C4-2B (cell line): Measurements from ENCODE around the gene ADAT2.

Experiments used
- ZFX ChIP-seq: fragments of 450-650 bp; IDR thresholded peaks from 2 replicates; pipeline ENCODE4 v1.6.1; 2017
- TF ChIP-seq, protein P1 (sequence below): fragments of 450-650 bp; conservative IDR thresholded peaks from 2 replicates; pipeline ENCODE4 v1.5.1; 2017; ENCODE audit warnings: mild to moderate bottlenecking

DNA sequence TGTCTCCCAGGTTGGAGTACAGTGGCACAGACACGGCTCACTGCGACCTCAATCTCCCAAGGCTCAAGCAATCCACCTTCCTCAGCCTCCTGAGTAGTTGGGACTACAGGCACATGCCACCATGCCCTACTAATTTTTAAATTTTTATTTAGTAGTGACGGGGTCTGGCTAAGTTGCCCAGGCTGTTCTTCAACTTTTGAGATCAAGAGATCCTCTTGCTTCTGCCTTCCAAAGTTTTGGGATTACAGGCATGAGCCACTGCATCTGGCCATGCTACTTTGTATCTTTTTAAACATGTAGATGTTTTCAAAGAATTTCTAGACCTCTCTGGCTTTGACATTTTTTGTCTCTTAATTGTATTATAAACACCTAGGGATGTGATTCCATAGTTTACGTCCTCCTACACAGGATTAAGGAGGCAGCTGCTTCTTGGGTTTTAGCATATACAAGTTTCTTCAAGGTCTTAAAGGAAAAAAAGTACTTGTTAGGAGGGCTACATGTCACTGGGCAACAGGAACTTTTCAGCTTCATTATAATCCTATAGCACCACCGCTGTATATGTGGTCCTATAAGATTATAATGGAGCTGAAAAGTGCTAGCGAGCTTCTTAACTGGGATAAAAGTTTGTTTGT lies 1.3 kb downstream of the ADAT2 start:
- TF ChIP-seq, protein P1, sequence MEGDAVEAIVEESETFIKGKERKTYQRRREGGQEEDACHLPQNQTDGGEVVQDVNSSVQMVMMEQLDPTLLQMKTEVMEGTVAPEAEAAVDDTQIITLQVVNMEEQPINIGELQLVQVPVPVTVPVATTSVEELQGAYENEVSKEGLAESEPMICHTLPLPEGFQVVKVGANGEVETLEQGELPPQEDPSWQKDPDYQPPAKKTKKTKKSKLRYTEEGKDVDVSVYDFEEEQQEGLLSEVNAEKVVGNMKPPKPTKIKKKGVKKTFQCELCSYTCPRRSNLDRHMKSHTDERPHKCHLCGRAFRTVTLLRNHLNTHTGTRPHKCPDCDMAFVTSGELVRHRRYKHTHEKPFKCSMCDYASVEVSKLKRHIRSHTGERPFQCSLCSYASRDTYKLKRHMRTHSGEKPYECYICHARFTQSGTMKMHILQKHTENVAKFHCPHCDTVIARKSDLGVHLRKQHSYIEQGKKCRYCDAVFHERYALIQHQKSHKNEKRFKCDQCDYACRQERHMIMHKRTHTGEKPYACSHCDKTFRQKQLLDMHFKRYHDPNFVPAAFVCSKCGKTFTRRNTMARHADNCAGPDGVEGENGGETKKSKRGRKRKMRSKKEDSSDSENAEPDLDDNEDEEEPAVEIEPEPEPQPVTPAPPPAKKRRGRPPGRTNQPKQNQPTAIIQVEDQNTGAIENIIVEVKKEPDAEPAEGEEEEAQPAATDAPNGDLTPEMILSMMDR: no peak
- no peak for TF ChIP-seq ZFX
